OCI-LY7 (cell line): ENCODE measurements around the gene KRT79. TPM values are rescaled to one million over a fixed set of nuclear protein-coding genes. Genes with fewer than 3 reads are reported as not detected.

ENCODE experiments used
- BruUV-seq: library from RNA; stranded (reverse); fragments of 400-500 nt; replicated peaks from 2 replicates; lab custom pipeline; 2021; lab: Mats Ljungman, UMichigan
- CTCF ChIA-PET: fragments of 300-600 bp; sonication (Branson Sonifier 250); formaldehyde crosslinking; loops from one replicate; lab custom pipeline; 2022; ENCODE audit warnings: antibody characterized with exemption; ENCODE audit not compliant: unreplicated experiment; lab: Charles Lee
- POLR2A ChIA-PET: fragments of 300-600 bp; sonication (Branson Sonifier 250); formaldehyde crosslinking; loops from one replicate; lab custom pipeline; 2022; ENCODE audit warnings: antibody characterized with exemption; lab: Charles Lee
- DNase-seq: peaks from one replicate; pipeline ENCODE4 v3.0.0-alpha.2; 2015; ENCODE audit warnings: low spot score
- H2AFZ ChIP-seq: fragments of 200-600 bp; sonication (generic), shearing (Covaris generic); 2 replicates; pipeline ENCODE4 v1.6.1; 2014; ENCODE audit warnings: mild to moderate bottlenecking, antibody characterized with exemption, low read length, moderate library complexity
- H3K27ac ChIP-seq: fragments of 200-600 bp; sonication (generic); 2 replicates; pipeline ENCODE4 v1.5.1; 2014; ENCODE audit warnings: mixed run types, low read depth, mild to moderate bottlenecking, moderate library complexity, low read length, inconsistent platforms; ENCODE audit not compliant: poor library complexity, severe bottlenecking
- H3K36me3 ChIP-seq: fragments of 200-600 bp; sonication (generic); 2 replicates; pipeline ENCODE4 v1.6.1; 2014; ENCODE audit warnings: mild to moderate bottlenecking, antibody characterized with exemption, low read length, moderate library complexity, mixed read lengths; ENCODE audit not compliant: insufficient read depth
- H3K4me1 ChIP-seq: fragments of 200-600 bp; sonication (generic); 2 replicates; pipeline ENCODE4 v1.5.1; 2014; ENCODE audit warnings: mild to moderate bottlenecking, low read length; ENCODE audit not compliant: insufficient read depth, poor library complexity, severe bottlenecking
- H3K4me2 ChIP-seq: fragments of 200-600 bp; sonication (generic); 2 replicates; pipeline ENCODE4 v1.6.1; 2014; ENCODE audit warnings: mild to moderate bottlenecking, low read length
- H3K4me3 ChIP-seq: fragments of 200-600 bp; sonication (generic); 2 replicates; pipeline ENCODE4 v1.5.1; 2014; ENCODE audit warnings: mild to moderate bottlenecking, low read depth, low read length; ENCODE audit not compliant: poor library complexity, severe bottlenecking
- H3K79me2 ChIP-seq: fragments of 200-600 bp; sonication (generic); 2 replicates; pipeline ENCODE4 v1.6.1; 2016; ENCODE audit warnings: low read depth, mild to moderate bottlenecking, low read length, moderate library complexity, mixed read lengths; ENCODE audit not compliant: insufficient read depth
- H3K9me2 ChIP-seq: fragments of 200-600 bp; sonication (generic); 2 replicates; pipeline ENCODE4 v1.6.1; 2016; ENCODE audit warnings: mild to moderate bottlenecking, low read length, mixed read lengths; ENCODE audit not compliant: insufficient read depth
- H3K9me3 ChIP-seq: fragments of 200-600 bp; sonication (generic); 2 replicates; pipeline ENCODE4 v1.6.1; 2014; ENCODE audit warnings: mild to moderate bottlenecking, mixed run types, low read length, mixed read lengths
- H4K20me1 ChIP-seq: fragments of 200-600 bp; sonication (generic); 2 replicates; pipeline ENCODE4 v1.6.1; 2014; ENCODE audit warnings: mild to moderate bottlenecking, antibody characterized with exemption, low read length, moderate library complexity, mixed read lengths; ENCODE audit not compliant: insufficient read depth
- CTCF ChIP-seq: fragments of 200-600 bp; sonication (generic); conservative IDR thresholded peaks from 2 replicates; pipeline ENCODE4 v1.5.1; 2014; ENCODE audit warnings: mild to moderate bottlenecking, antibody characterized with exemption, low read length, moderate library complexity, mixed read lengths
- EZH2phosphoT487 ChIP-seq: fragments of 200-600 bp; sonication (generic); IDR thresholded peaks from 2 replicates; pipeline ENCODE4 v1.6.1; 2018; ENCODE audit warnings: low read depth, borderline replicate concordance, mild to moderate bottlenecking, mixed run types, antibody characterized with exemption, low read length, moderate library complexity, mixed read lengths
- intact Hi-C: fragments of 100-400 bp; cut with micrococcal nuclease; formaldehyde crosslinking; loops from one replicate; pipeline ENCODE4 v1.10.0; 2022; ENCODE audit not compliant: unreplicated experiment
- total RNA-seq, 2 experiments: library from RNA; depleted of rRNA in 1 of 2; stranded (reverse); fragments of >200 nt in 1 of 2; shearing (Covaris generic) in 1 of 2; gene quantifications; 2 replicates each; pipeline ENCODE4 v1.2.3, GENCODE V29; 2014 to 2022

Gene KRT79
- total RNA-seq, 2 experiments from 2014 or later, result not detected

GRCh38 chr12:52805000-52805399 is 29.1 kb downstream of the KRT79 start:
- CTCF ChIA-PET, result no interaction called here
- intact Hi-C loops, result no loop called here
- no TSS peak for BruUV-seq
- Histone ChIP-seq H4K20me1 (no peaks in the 10 kb centered on the region), H3K79me2 (no peaks in the 10 kb centered on the region), H3K9me3 (no peaks in the 10 kb centered on the region), H3K36me3 (no peaks in the 10 kb centered on the region), H3K9me2 (no peaks in the 10 kb centered on the region), H3K27ac (no peak overlapping the region), H3K4me3 (no peak overlapping the region), H2AFZ (no peak overlapping the region), H3K4me2 (no peak overlapping the region), H3K4me1 (no peaks in the 10 kb centered on the region)
- no peak for TF ChIP-seq CTCF
- no peak for TF ChIP-seq EZH2phosphoT487
- POLR2A ChIA-PET, result no interaction called here
- DNase-seq, result no peak

- H3K9me2 ChIP-seq, result no peaks in the 10 kb centered on the region
- H3K9me3 ChIP-seq, result no peaks in the 10 kb centered on the region
- CTCF ChIA-PET, result no interaction called here
- POLR2A ChIA-PET, result interaction anchor here (1.0 kb wide), 1 partner anchor 37 kb away, joined by 3 read pairs; no protein-coding TSS in a partner anchor
- no peak overlapping the region for H3K4me2 ChIP-seq
- H3K4me1 ChIP-seq, result no peaks in the 10 kb centered on the region
- no peak for DNase-seq
- TF ChIP-seq CTCF (no peak), EZH2phosphoT487 (no peak)
- H3K27ac ChIP-seq, result no peak overlapping the region
- H3K36me3 ChIP-seq, result no peaks in the 10 kb centered on the region
- H2AFZ ChIP-seq, result no peak overlapping the region
- H3K79me2 ChIP-seq, result no peaks in the 10 kb centered on the region
- no peaks in the 10 kb centered on the region for H4K20me1 ChIP-seq
- no peak overlapping the region for H3K4me3 ChIP-seq
- no TSS peak for BruUV-seq
- intact Hi-C loops, result no loop called here
Measured at GRCh38 chr12:52802442-52802841, 31.7 kb downstream of the KRT79 start.

- ChIA-PET CTCF (interaction anchor here (0.6 kb wide), 1 partner anchor 128 kb away, joined by 3 read pairs; no protein-coding TSS in a partner anchor), POLR2A (interaction anchor here (0.6 kb wide), 1 partner anchor 16 kb away, joined by 3 read pairs; no protein-coding TSS in a partner anchor)
- no peak for DNase-seq
- intact Hi-C loops, result no loop called here
- BruUV-seq, result no TSS peak
- no peaks in the 10 kb centered on the region for H3K9me3 ChIP-seq
- no peaks in the 10 kb centered on the region for H3K36me3 ChIP-seq
- no peak overlapping the region for H2AFZ ChIP-seq
- H3K4me1 ChIP-seq, result no peaks in the 10 kb centered on the region
- no peaks in the 10 kb centered on the region for H4K20me1 ChIP-seq
- TF ChIP-seq EZH2phosphoT487 (no peak), CTCF (no peak)
- no peak overlapping the region for H3K4me2 ChIP-seq
- H3K4me3 ChIP-seq, result no peak overlapping the region
- no peaks in the 10 kb centered on the region for H3K9me2 ChIP-seq
- no peaks in the 10 kb centered on the region for H3K79me2 ChIP-seq
- no peak overlapping the region for H3K27ac ChIP-seq
Measured at GRCh38 chr12:52801773-52802172, 32.3 kb downstream of the KRT79 start.
